H9 (cell line): ENCODE measurements around the gene TRIM54. TPM values are rescaled to one million over a fixed set of nuclear protein-coding genes. Genes with fewer than 3 reads are reported as not detected.

Experiments used
- DNase-seq: peaks from one replicate; pipeline ENCODE4 v3.0.0-alpha.2; 2017
- H2AFZ ChIP-seq: one replicate; pipeline ENCODE4 v1.6.1; 2013; ENCODE audit warnings: mild to moderate bottlenecking, low read length, control low read depth, moderate library complexity
- H2AK5ac ChIP-seq: 2 replicates; pipeline ENCODE4 v1.6.1; 2013; ENCODE audit warnings: low read length, control low read depth, mixed read lengths; ENCODE audit not compliant: insufficient read length
- H2BK120ac ChIP-seq: one replicate; pipeline ENCODE4 v1.6.1; 2013; ENCODE audit warnings: low read depth, mild to moderate bottlenecking, low read length, control low read depth, inconsistent platforms; ENCODE audit not compliant: poor library complexity, severe bottlenecking
- H2BK12ac ChIP-seq: 2 replicates; pipeline ENCODE4 v1.6.1; 2013; ENCODE audit warnings: low read length, control low read depth, mixed read lengths, low read depth; ENCODE audit not compliant: insufficient read length
- H2BK15ac ChIP-seq: 2 replicates; pipeline ENCODE4 v1.6.1; 2013; ENCODE audit warnings: low read depth, low read length, control low read depth
- H2BK20ac ChIP-seq: one replicate; pipeline ENCODE4 v1.6.1; 2013; ENCODE audit warnings: low read depth, mild to moderate bottlenecking, low read length, control low read depth, inconsistent platforms; ENCODE audit not compliant: poor library complexity, severe bottlenecking
- H2BK5ac ChIP-seq: 2 replicates; pipeline ENCODE4 v1.6.1; 2013; ENCODE audit warnings: low read length, control low read depth, mixed read lengths; ENCODE audit not compliant: insufficient read length
- H3K14ac ChIP-seq: 2 replicates; pipeline ENCODE4 v1.6.1; 2013; ENCODE audit warnings: low read length, control low read depth; ENCODE audit not compliant: insufficient read depth
- H3K18ac ChIP-seq: 2 replicates; pipeline ENCODE4 v1.6.1; 2013; ENCODE audit warnings: low read depth, mild to moderate bottlenecking, mixed read lengths, low read length, control low read depth; ENCODE audit not compliant: insufficient read length
- H3K23ac ChIP-seq: 2 replicates; pipeline ENCODE4 v1.6.1; 2013; ENCODE audit warnings: low read length, control low read depth, mixed read lengths, low read depth; ENCODE audit not compliant: insufficient read length
- H3K23me2 ChIP-seq: 2 replicates; pipeline ENCODE4 v1.6.1; 2013; ENCODE audit warnings: low read depth, mild to moderate bottlenecking, mixed read lengths, low read length, control low read depth; ENCODE audit not compliant: insufficient read length, poor library complexity, severe bottlenecking
- H3K27ac ChIP-seq: 2 replicates; pipeline ENCODE4 v1.5.1; 2013; ENCODE audit warnings: low read length, control low read depth, mixed read lengths, low read depth; ENCODE audit not compliant: insufficient read length
- H3K27me3 ChIP-seq: 2 replicates; pipeline ENCODE4 v1.6.1; 2013; ENCODE audit warnings: low read length, control low read depth, inconsistent platforms; ENCODE audit not compliant: insufficient read depth
- H3K4ac ChIP-seq: 2 replicates; pipeline ENCODE4 v1.6.1; 2013; ENCODE audit warnings: low read depth, mild to moderate bottlenecking, control low read depth, inconsistent platforms, low read length, moderate library complexity
- H3K4me1 ChIP-seq: 2 replicates; pipeline ENCODE4 v1.6.1; 2013; ENCODE audit warnings: low read length, control low read depth, inconsistent platforms; ENCODE audit not compliant: insufficient read depth
- H3K4me2 ChIP-seq: 2 replicates; pipeline ENCODE4 v1.6.1; 2013; ENCODE audit warnings: low read length, control low read depth, mixed read lengths; ENCODE audit not compliant: insufficient read length, insufficient read depth
- H3K56ac ChIP-seq: 2 replicates; pipeline ENCODE4 v1.6.1; 2013; ENCODE audit warnings: low read depth, mild to moderate bottlenecking, mixed read lengths, low read length, control low read depth; ENCODE audit not compliant: insufficient read length
- H3K79me1 ChIP-seq: 2 replicates; pipeline ENCODE4 v1.6.1; 2013; ENCODE audit warnings: low read depth, mild to moderate bottlenecking, moderate library complexity, low read length, control low read depth, inconsistent platforms; ENCODE audit not compliant: insufficient read depth, poor library complexity, severe bottlenecking
- H3K79me2 ChIP-seq: 2 replicates; pipeline ENCODE4 v1.6.1; 2013; ENCODE audit warnings: low read length, control low read depth, inconsistent platforms; ENCODE audit not compliant: insufficient read depth
- H3K9ac ChIP-seq: 2 replicates; pipeline ENCODE4 v1.6.1; 2013; ENCODE audit warnings: low read length, control low read depth, mixed read lengths; ENCODE audit not compliant: insufficient read length; ENCODE audit errors: extremely low read depth
- H3K9me3 ChIP-seq: one replicate; pipeline ENCODE4 v1.6.1; 2013; ENCODE audit warnings: low read depth, low read length, inconsistent platforms; ENCODE audit not compliant: control insufficient read depth
- H3T11ph ChIP-seq: one replicate; pipeline ENCODE4 v1.6.1; 2013; ENCODE audit warnings: mild to moderate bottlenecking, low read length, control low read depth, inconsistent platforms
- H4K20me1 ChIP-seq: one replicate; pipeline ENCODE4 v1.6.1; 2013; ENCODE audit not compliant: control insufficient read depth, insufficient read length, insufficient read depth
- H4K5ac ChIP-seq: 2 replicates; pipeline ENCODE4 v1.6.1; 2013; ENCODE audit warnings: low read depth, mild to moderate bottlenecking, mixed read lengths, low read length, control low read depth; ENCODE audit not compliant: insufficient read length
- H4K8ac ChIP-seq: replicated peaks from 2 replicates; pipeline ENCODE4 v1.6.1; 2013; ENCODE audit warnings: low read length, control low read depth, mixed read lengths, low read depth; ENCODE audit not compliant: insufficient read length
- H4K91ac ChIP-seq: 2 replicates; pipeline ENCODE4 v1.6.1; 2013; ENCODE audit warnings: low read depth, mild to moderate bottlenecking, moderate library complexity, mixed read lengths, low read length, control low read depth; ENCODE audit not compliant: insufficient read length
- H3K27ac Mint-ChIP-seq, 3 experiments: 2 replicates in 2 of 3; 3 replicates in 1 of 3; pipeline ENCODE4 v1.8.0; 2020 to 2021; ENCODE audit warnings: mixed read lengths in 3 of 3, mild to moderate bottlenecking in 1 of 3, moderate library complexity in 1 of 3
- H3K27me3 Mint-ChIP-seq: 2 replicates; pipeline ENCODE4 v1.8.0; 2021; ENCODE audit warnings: low read depth, mild to moderate bottlenecking, moderate library complexity, mixed read lengths
- H3K36me3 Mint-ChIP-seq, 3 experiments: 2 replicates in 2 of 3; 3 replicates in 1 of 3; pipeline ENCODE4 v1.8.0; 2020 to 2021; ENCODE audit warnings: low read depth in 3 of 3, mixed read lengths in 3 of 3; ENCODE audit not compliant: insufficient read depth in 1 of 3
- H3K4me1 Mint-ChIP-seq, 2 experiments: 2 replicates each; pipeline ENCODE4 v1.8.0; 2020; ENCODE audit warnings: mixed read lengths in 2 of 2
- H3K4me3 Mint-ChIP-seq, 2 experiments: 2 replicates in 1 of 2; 3 replicates in 1 of 2; pipeline ENCODE4 v1.8.0; 2020 to 2021; ENCODE audit warnings: mild to moderate bottlenecking in 2 of 2, mixed read lengths in 2 of 2, moderate library complexity in 1 of 2
- H3K9me3 Mint-ChIP-seq, 2 experiments: 2 replicates in 1 of 2; 3 replicates in 1 of 2; pipeline ENCODE4 v1.8.0; 2020; ENCODE audit warnings: mild to moderate bottlenecking in 2 of 2, mixed read lengths in 2 of 2, moderate library complexity in 1 of 2
- WGBS: extraction: QIAGEN DNeasy Blood & Tissue Kit; methylation state at CpG from one replicate; pipeline ENCODE4 v1.1.7; 2013; ENCODE audit warnings: missing lambda C conversion rate, low lambda C conversion rate, mixed read lengths; ENCODE audit not compliant: insufficient read length; ENCODE audit errors: extremely low coverage; 5-methylcytosine and 5-hydroxymethylcytosine counted together
- total RNA-seq: library from RNA; stranded (reverse); gene quantifications from 2 replicates; pipeline ENCODE4 v1.2.1, GENCODE V29; 2021
- TF ChIP-seq, protein P1 (sequence below): fragments of 200-600 bp; sonication (generic); conservative IDR thresholded peaks from 3 replicates; pipeline ENCODE4 v1.8.0; 2021; ENCODE audit warnings: antibody characterized with exemption, mild to moderate bottlenecking

The TRIM54 gene
- total RNA-seq, 1 experiment from 2014 or later, result 5.0 TPM

DNA sequence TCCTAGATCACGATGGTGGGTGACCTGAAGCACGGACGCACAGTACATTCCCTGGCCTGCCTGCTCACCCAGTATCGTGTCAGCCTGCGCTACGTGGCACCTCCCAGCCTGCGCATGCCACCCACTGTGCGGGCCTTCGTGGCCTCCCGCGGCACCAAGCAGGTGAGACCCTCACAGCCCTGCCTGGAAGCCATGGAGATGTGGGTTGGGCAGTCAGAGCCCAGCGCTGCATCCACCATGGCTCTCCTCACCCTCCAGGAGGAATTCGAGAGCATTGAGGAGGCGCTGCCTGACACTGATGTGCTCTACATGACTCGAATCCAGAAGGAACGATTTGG, 39.6 kb upstream of the TRIM54 start:
- H3K4me1 ChIP-seq, result no peaks in the 10 kb centered on the region
- H3K36me3 Mint-ChIP-seq, result peaks cover 38 to 76% (median 68%) of the 10 kb centered on the region in 3 experiments
- WGBS, result no CpG with 5 or more reads among the region's 16 CpGs

More for the DNA sequence above, 39.6 kb upstream of the TRIM54 start:
- Mint-ChIP-seq H3K4me3 (no peak overlapping the region), H3K27me3 (no peaks in the 10 kb centered on the region), H3K4me1 (no peaks in the 10 kb centered on the region), H3K9me3 (no peaks in the 10 kb centered on the region), H3K27ac (no peak overlapping the region)
- Histone ChIP-seq H2AFZ (no peak overlapping the region), H4K91ac (no peak overlapping the region), H3K9ac (no peak overlapping the region), H3K27me3 (no peaks in the 10 kb centered on the region), H2BK20ac (no peak overlapping the region), H3K4me2 (no peak overlapping the region), H3K9me3 (no peaks in the 10 kb centered on the region), H4K20me1 (no peaks in the 10 kb centered on the region), H2BK15ac (no peak overlapping the region), H3K18ac (no peak overlapping the region), H2BK5ac (no peak overlapping the region), H3T11ph (no peak overlapping the region), H3K14ac (no peak overlapping the region), H3K27ac (no peak overlapping the region), H3K56ac (no peak overlapping the region), H4K8ac (no peak overlapping the region), H3K79me2 (no peaks in the 10 kb centered on the region), H3K23me2 (no peaks in the 10 kb centered on the region), H3K79me1 (no peaks in the 10 kb centered on the region), H2BK12ac (no peak overlapping the region), H3K23ac (no peak overlapping the region), H2BK120ac (no peak overlapping the region), H2AK5ac (no peak overlapping the region), H3K4ac (no peak overlapping the region), H4K5ac (no peak overlapping the region)
- TF ChIP-seq, protein P1, sequence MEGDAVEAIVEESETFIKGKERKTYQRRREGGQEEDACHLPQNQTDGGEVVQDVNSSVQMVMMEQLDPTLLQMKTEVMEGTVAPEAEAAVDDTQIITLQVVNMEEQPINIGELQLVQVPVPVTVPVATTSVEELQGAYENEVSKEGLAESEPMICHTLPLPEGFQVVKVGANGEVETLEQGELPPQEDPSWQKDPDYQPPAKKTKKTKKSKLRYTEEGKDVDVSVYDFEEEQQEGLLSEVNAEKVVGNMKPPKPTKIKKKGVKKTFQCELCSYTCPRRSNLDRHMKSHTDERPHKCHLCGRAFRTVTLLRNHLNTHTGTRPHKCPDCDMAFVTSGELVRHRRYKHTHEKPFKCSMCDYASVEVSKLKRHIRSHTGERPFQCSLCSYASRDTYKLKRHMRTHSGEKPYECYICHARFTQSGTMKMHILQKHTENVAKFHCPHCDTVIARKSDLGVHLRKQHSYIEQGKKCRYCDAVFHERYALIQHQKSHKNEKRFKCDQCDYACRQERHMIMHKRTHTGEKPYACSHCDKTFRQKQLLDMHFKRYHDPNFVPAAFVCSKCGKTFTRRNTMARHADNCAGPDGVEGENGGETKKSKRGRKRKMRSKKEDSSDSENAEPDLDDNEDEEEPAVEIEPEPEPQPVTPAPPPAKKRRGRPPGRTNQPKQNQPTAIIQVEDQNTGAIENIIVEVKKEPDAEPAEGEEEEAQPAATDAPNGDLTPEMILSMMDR, result no peak
- DNase-seq, result no peak
